ENCODE data around the gene PSMG3. TPM values are rescaled to one million over a fixed set of nuclear protein-coding genes. Genes with fewer than 3 reads are reported as not detected.

Gene PSMG3
- 55.7 and 56.0 TPM in 2 replicates for total RNA-seq

- H3K27me3 Mint-ChIP-seq (ENCODE audit: insufficient read depth): no peaks in the 10 kb centered on the region
- intact Hi-C loops (cut with micrococcal nuclease): loop anchor here (1.0 to 10.0 kb wide), 9 partner anchors 38 to 985 kb away; partner anchors contain the start of genes BRAT1, CHST12, EIF3B and GET4
Measured at GRCh38 chr7:1569833-1570632, at the start of gene PSMG3. PSMG3 (minus strand) TSS chr7:1570032; CDS start chr7:1569339, 693 bp downstream.

GRCh38 chr7:1618475-1618874, 48.6 kb upstream of the PSMG3 start:
- H3K4me3 Mint-ChIP-seq: no peak overlapping the region
- intact Hi-C loops (cut with micrococcal nuclease): no loop called here
- H3K9me3 Mint-ChIP-seq: peaks cover 8% of the 10 kb centered on the region

More at GRCh38 chr7:1569833-1570632, at the start of gene PSMG3:
- peak; percentile 86 for DNase-seq (ENCODE audit: low spot score)
- Mint-ChIP-seq H3K9me3 (no peaks in the 10 kb centered on the region), H3K4me1 (ENCODE audit: low read depth) (peaks cover 31% of the 10 kb centered on the region), H3K27ac (peak within 1 kb of the TSS; percentile 81), H3K4me3 (peak within 1 kb of the TSS; percentile 89), H3K36me3 (ENCODE audit: low read depth) (peaks cover 24% of the 10 kb centered on the region)

GRCh38 chr7:1617957-1618356, 48.1 kb upstream of the PSMG3 start:
- intact Hi-C loops (cut with micrococcal nuclease): no loop called here
- H3K9me3 Mint-ChIP-seq: peaks cover 8% of the 10 kb centered on the region
- H3K36me3 Mint-ChIP-seq (ENCODE audit: low read depth): no peaks in the 10 kb centered on the region
- no peak for DNase-seq (ENCODE audit: low spot score)
- H3K27ac Mint-ChIP-seq: no peak overlapping the region
- no peak overlapping the region for H3K4me3 Mint-ChIP-seq
- H3K4me1 Mint-ChIP-seq (ENCODE audit: low read depth): no peaks in the 10 kb centered on the region
- peaks cover 4% of the 10 kb centered on the region for H3K27me3 Mint-ChIP-seq (ENCODE audit: insufficient read depth)

More at GRCh38 chr7:1618475-1618874, 48.6 kb upstream of the PSMG3 start:
- no peaks in the 10 kb centered on the region for H3K36me3 Mint-ChIP-seq (ENCODE audit: low read depth)
- no peak overlapping the region for H3K27ac Mint-ChIP-seq
- H3K4me1 Mint-ChIP-seq (ENCODE audit: low read depth): no peaks in the 10 kb centered on the region
- DNase-seq (ENCODE audit: low spot score): no peak
- peaks cover 4% of the 10 kb centered on the region for H3K27me3 Mint-ChIP-seq (ENCODE audit: insufficient read depth)

- Mint-ChIP-seq H3K27me3 (ENCODE audit: insufficient read depth) (peaks cover 4% of the 10 kb centered on the region), H3K4me3 (no peak overlapping the region), H3K36me3 (ENCODE audit: low read depth) (no peaks in the 10 kb centered on the region), H3K4me1 (ENCODE audit: low read depth) (no peaks in the 10 kb centered on the region), H3K27ac (no peak overlapping the region), H3K9me3 (peaks cover 8% of the 10 kb centered on the region)
- intact Hi-C loops (cut with micrococcal nuclease): no loop called here
- no peak for DNase-seq (ENCODE audit: low spot score)
Measured at GRCh38 chr7:1616741-1617140, 46.9 kb upstream of the PSMG3 start.

GRCh38 chr7:1611708-1612241, 41.9 kb upstream of the PSMG3 start:
- DNase-seq (ENCODE audit: low spot score): no peak
- H3K36me3 Mint-ChIP-seq (ENCODE audit: low read depth): no peaks in the 10 kb centered on the region
- intact Hi-C loops (cut with micrococcal nuclease): no loop called here
- H3K4me3 Mint-ChIP-seq: no peak overlapping the region
- no peaks in the 10 kb centered on the region for H3K4me1 Mint-ChIP-seq (ENCODE audit: low read depth)
- H3K9me3 Mint-ChIP-seq: no peaks in the 10 kb centered on the region
- H3K27me3 Mint-ChIP-seq (ENCODE audit: insufficient read depth): peaks cover 4% of the 10 kb centered on the region
- no peak overlapping the region for H3K27ac Mint-ChIP-seq

- H3K27ac Mint-ChIP-seq: no peak overlapping the region
- no peak for DNase-seq (ENCODE audit: low spot score)
- peaks cover 7% of the 10 kb centered on the region for H3K27me3 Mint-ChIP-seq (ENCODE audit: insufficient read depth)
- H3K4me3 Mint-ChIP-seq: no peak overlapping the region
- intact Hi-C loops (cut with micrococcal nuclease): no loop called here
- H3K4me1 Mint-ChIP-seq (ENCODE audit: low read depth): no peaks in the 10 kb centered on the region
- no peaks in the 10 kb centered on the region for H3K9me3 Mint-ChIP-seq
- no peaks in the 10 kb centered on the region for H3K36me3 Mint-ChIP-seq (ENCODE audit: low read depth)
Measured at GRCh38 chr7:1610678-1611302, 41.0 kb upstream of the PSMG3 start.

GRCh38 chr7:1610013-1610677, 40.3 kb upstream of the PSMG3 start:
- Mint-ChIP-seq H3K4me1 (ENCODE audit: low read depth) (no peaks in the 10 kb centered on the region), H3K9me3 (no peaks in the 10 kb centered on the region), H3K4me3 (no peak overlapping the region), H3K36me3 (ENCODE audit: low read depth) (no peaks in the 10 kb centered on the region), H3K27me3 (ENCODE audit: insufficient read depth) (peaks cover 7% of the 10 kb centered on the region), H3K27ac (no peak overlapping the region)
- intact Hi-C loops (cut with micrococcal nuclease): no loop called here
- DNase-seq (ENCODE audit: low spot score): no peak

GRCh38 chr7:1609023-1609422, 39.2 kb upstream of the PSMG3 start:
- Mint-ChIP-seq H3K4me3 (no peak overlapping the region), H3K27me3 (ENCODE audit: insufficient read depth) (peaks cover 5% of the 10 kb centered on the region), H3K9me3 (no peaks in the 10 kb centered on the region), H3K27ac (no peak overlapping the region), H3K4me1 (ENCODE audit: low read depth) (no peaks in the 10 kb centered on the region), H3K36me3 (ENCODE audit: low read depth) (no peaks in the 10 kb centered on the region)
- no peak for DNase-seq (ENCODE audit: low spot score)
- intact Hi-C loops (cut with micrococcal nuclease): no loop called here

- Mint-ChIP-seq H3K9me3 (no peaks in the 10 kb centered on the region), H3K36me3 (ENCODE audit: low read depth) (no peaks in the 10 kb centered on the region), H3K27me3 (ENCODE audit: insufficient read depth) (peaks cover 5% of the 10 kb centered on the region), H3K4me1 (ENCODE audit: low read depth) (no peaks in the 10 kb centered on the region), H3K27ac (no peak overlapping the region), H3K4me3 (no peak overlapping the region)
- intact Hi-C loops (cut with micrococcal nuclease): no loop called here
- DNase-seq (ENCODE audit: low spot score): no peak
Measured at GRCh38 chr7:1608318-1608717, 38.5 kb upstream of the PSMG3 start.

- no peak overlapping the region for H3K27ac Mint-ChIP-seq
Measured at GRCh38 chr7:1607696-1608095, 37.9 kb upstream of the PSMG3 start.

GRCh38 chr7:1607001-1607400, 37.2 kb upstream of the PSMG3 start:
- H3K27me3 Mint-ChIP-seq (ENCODE audit: insufficient read depth): peaks cover 5% of the 10 kb centered on the region
- H3K36me3 Mint-ChIP-seq (ENCODE audit: low read depth): no peaks in the 10 kb centered on the region
- no peaks in the 10 kb centered on the region for H3K4me1 Mint-ChIP-seq (ENCODE audit: low read depth)
- H3K27ac Mint-ChIP-seq: no peak overlapping the region
- H3K4me3 Mint-ChIP-seq: no peak overlapping the region
- intact Hi-C loops (cut with micrococcal nuclease): no loop called here
- H3K9me3 Mint-ChIP-seq: no peaks in the 10 kb centered on the region
- no peak for DNase-seq (ENCODE audit: low spot score)

More at GRCh38 chr7:1607696-1608095, 37.9 kb upstream of the PSMG3 start:
- no peaks in the 10 kb centered on the region for H3K4me1 Mint-ChIP-seq (ENCODE audit: low read depth)
- H3K36me3 Mint-ChIP-seq (ENCODE audit: low read depth): no peaks in the 10 kb centered on the region
- H3K4me3 Mint-ChIP-seq: no peak overlapping the region
- H3K27me3 Mint-ChIP-seq (ENCODE audit: insufficient read depth): peaks cover 5% of the 10 kb centered on the region
- DNase-seq (ENCODE audit: low spot score): no peak
- H3K9me3 Mint-ChIP-seq: no peaks in the 10 kb centered on the region
- intact Hi-C loops (cut with micrococcal nuclease): no loop called here

- Mint-ChIP-seq H3K27me3 (ENCODE audit: insufficient read depth) (peaks cover 7% of the 10 kb centered on the region), H3K36me3 (ENCODE audit: low read depth) (no peaks in the 10 kb centered on the region), H3K9me3 (no peaks in the 10 kb centered on the region), H3K4me1 (ENCODE audit: low read depth) (no peaks in the 10 kb centered on the region), H3K4me3 (no peak overlapping the region), H3K27ac (no peak overlapping the region)
- intact Hi-C loops (cut with micrococcal nuclease): no loop called here
- DNase-seq (ENCODE audit: low spot score): no peak
Measured at GRCh38 chr7:1604383-1604782, 34.6 kb upstream of the PSMG3 start.

All from activated T-helper 1 cell treated with anti-CD3 and anti-CD28 coated beads, Interleukin-12 subunit alpha, Interleukin-12 subunit beta, Interleukin-2, Interleukin-4 antibody, amounts not matched to agents 30 ng/mL and 10 ng/mL and 1 ng/mL, durations not matched to agents 14 hours and 24 hours and 36 hours (primary cell).